GM23248 (cell line): Measurements from ENCODE around the gene RNF115.

ENCODE experiments used
- EZH2 ChIP-seq: fragments of 200-600 bp; sonication (generic); IDR thresholded peaks from 2 replicates; pipeline ENCODE4 v1.6.1; 2018; ENCODE audit warnings: antibody characterized with exemption, mild to moderate bottlenecking; ENCODE audit not compliant: insufficient read depth, poor library complexity, severe bottlenecking
- EZH2phosphoT487 ChIP-seq: fragments of 200-600 bp; sonication (generic); IDR thresholded peaks from 2 replicates; pipeline ENCODE4 v1.6.1; 2018; ENCODE audit warnings: antibody characterized with exemption, moderate library complexity, mild to moderate bottlenecking, low read depth; ENCODE audit not compliant: insufficient read depth

DNA sequence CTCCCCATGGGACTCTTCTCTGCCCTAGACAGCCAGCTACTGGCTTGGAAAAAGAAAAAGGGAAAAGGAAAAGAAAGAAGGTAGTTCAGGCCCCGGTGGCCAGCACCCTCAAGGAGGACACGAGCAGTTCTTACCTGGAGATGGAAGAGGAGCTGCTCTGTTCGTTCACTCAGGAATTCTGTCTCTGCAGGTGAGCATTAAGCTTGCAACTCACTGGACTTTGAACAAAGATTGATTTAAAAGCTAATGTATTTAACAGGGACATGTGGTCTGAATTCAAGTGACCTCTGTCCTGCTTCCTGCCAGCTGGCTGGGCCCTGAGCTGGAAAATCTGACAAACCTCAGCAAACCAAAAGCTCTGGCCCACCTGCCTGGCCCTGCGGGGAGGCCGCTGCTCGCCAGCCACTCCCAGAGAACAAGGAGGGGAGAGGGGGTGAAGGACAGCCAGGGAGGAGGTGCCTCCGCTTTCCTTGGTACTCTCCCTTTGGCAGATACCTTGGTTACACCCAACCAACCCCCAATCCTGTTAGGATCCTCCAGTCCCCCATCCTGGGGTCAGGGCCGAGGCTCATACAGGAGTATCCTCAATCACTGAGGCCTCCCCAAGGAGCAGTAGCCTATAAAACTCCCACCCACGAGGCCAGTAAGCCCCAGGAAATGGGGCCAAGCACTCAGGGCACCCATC lies 116.6 kb downstream of the RNF115 start, which contains the start of gene PDZK1:
- TF ChIP-seq EZH2: no peak
- no peak for TF ChIP-seq EZH2phosphoT487
